ENCODE data around the gene RAN.
A peak's percentile ranks its signal among the peaks of the same experiment; 100 is the strongest.

Gene RAN

DNA sequence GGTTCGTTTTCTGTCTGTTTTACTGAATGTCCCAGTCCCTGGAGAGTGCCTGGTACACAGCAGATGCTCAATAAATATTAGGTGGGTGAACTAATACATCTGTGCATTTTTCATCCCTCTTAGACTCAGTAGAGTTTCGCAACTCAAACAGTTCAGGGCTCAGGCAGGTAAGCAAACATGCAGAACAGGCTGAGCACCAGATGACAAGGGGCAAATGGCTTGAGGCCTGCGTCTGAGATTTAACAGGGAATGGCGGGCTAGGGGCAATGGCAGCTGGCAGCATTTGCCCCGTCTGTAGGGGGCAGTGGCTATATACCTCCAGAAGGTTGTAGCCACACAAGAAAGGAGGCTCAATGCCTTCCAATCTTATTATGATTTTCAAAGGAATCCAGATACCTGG, 8.6 kb upstream of the RAN start:
- H3K4me3 ChIP-seq (ENCODE audit: insufficient read length, low read depth) = no peak overlapping the region
- no peak overlapping the region for H3K9ac ChIP-seq (ENCODE audit: insufficient read length, low read depth)
- no peak for TF ChIP-seq ZNF274 (IDR thresholded peaks at IDR 0.05; ENCODE audit: low read depth, low read length)
- TF ChIP-seq YY1 (IDR thresholded peaks at IDR 0.05; ENCODE audit: insufficient read depth, insufficient read length) = no peak
- TF ChIP-seq SUZ12 (IDR thresholded peaks at IDR 0.05; ENCODE audit: extremely low read depth, insufficient read depth, insufficient read length) = no peak
- no peaks in the 10 kb centered on the region for H3K4me1 ChIP-seq (ENCODE audit: insufficient read depth, insufficient read length)
- no peak for DNase-seq (ENCODE audit: low read depth, low spot score)
- no peaks in the 10 kb centered on the region for H3K9me3 ChIP-seq (ENCODE audit: insufficient read depth, low read length)
- no peaks in the 10 kb centered on the region for H3K27me3 ChIP-seq (ENCODE audit: insufficient read depth, insufficient read length)
- H3K36me3 ChIP-seq (ENCODE audit: insufficient read depth, insufficient read length, low read length) = no peaks in the 10 kb centered on the region

DNA sequence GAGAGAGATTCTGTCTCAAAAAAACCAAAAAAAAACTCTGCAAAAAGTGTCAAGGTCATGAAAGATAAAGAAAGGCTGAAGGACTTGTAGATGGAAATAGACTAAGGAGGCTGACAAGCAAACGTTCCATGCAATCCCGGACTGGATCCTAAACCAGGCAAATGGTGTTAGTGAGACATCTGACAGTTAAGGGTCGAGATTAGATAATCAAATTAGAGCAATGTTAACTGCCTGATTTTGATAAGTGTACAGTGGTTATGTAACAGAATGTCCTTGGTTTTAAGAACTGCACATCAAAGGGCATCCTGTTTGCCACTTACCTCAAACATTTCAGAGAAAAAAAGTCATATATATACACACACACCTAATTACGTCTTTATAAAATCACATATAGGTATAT, 3.5 kb upstream of the RAN start:
- Histone ChIP-seq H3K9me3 (ENCODE audit: insufficient read depth, low read length) (no peaks in the 10 kb centered on the region), H3K4me3 (ENCODE audit: insufficient read length, low read depth) (no peak overlapping the region), H3K27me3 (ENCODE audit: insufficient read depth, insufficient read length) (no peaks in the 10 kb centered on the region), H3K36me3 (ENCODE audit: insufficient read depth, insufficient read length, low read length) (peaks cover 11% of the 10 kb centered on the region), H3K4me1 (ENCODE audit: insufficient read depth, insufficient read length) (no peaks in the 10 kb centered on the region), H3K9ac (ENCODE audit: insufficient read length, low read depth) (no peak overlapping the region)
- no peak for DNase-seq (ENCODE audit: low read depth, low spot score)
- no peak for TF ChIP-seq YY1 (IDR thresholded peaks at IDR 0.05; ENCODE audit: insufficient read depth, insufficient read length)
- TF ChIP-seq ZNF274 (IDR thresholded peaks at IDR 0.05; ENCODE audit: low read depth, low read length) = no peak
- no peak for TF ChIP-seq SUZ12 (IDR thresholded peaks at IDR 0.05; ENCODE audit: extremely low read depth, insufficient read depth, insufficient read length)

DNA sequence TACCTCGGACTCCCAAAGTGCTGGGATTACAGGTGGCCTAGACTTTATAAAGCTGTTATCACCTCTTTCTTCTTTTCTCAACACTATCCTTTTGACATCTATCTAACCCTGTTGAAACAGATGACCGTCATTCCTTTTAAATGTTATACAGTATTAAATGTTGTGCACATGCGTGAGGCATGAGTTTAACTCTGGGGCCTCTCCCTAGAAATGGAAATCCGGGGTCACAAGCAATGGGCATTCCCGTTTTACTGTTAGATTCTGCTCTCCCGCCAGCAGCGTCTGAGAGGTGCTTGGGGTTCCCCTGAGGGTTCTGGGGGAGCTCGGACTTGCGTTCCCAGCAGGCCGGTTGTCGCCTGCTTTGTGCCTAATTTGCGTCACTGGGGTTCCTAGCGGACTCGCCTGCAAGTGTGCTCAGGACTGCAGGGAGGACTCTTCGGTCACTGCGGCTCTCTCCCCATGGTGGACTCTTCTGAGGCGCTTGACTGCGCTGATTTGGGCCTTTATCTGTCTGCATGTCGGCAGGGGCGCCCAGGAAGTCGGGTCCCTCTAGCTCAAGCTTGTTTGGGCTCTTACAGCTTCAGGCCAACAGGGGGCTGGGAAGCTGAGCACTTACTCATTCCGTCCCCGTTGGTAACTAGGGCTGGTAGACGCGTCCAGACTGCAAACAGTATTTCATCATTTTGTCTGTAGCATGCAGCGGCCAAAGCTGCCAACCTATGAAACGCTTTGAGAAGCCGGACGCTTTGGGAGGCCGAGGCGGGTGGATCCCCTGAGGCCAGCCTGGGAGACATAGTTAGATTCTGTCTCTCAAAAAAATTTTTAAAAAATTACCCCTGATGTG, 1.2 kb upstream of the RAN start:
- no peaks in the 10 kb centered on the region for H3K27me3 ChIP-seq (ENCODE audit: insufficient read depth, insufficient read length)
- no peaks in the 10 kb centered on the region for H3K9me3 ChIP-seq (ENCODE audit: insufficient read depth, low read length)
- H3K9ac ChIP-seq (ENCODE audit: insufficient read length, low read depth) = peak overlapping the region; percentile 93
- no peak for TF ChIP-seq SUZ12 (IDR thresholded peaks at IDR 0.05; ENCODE audit: extremely low read depth, insufficient read depth, insufficient read length)
- TF ChIP-seq ZNF274 (IDR thresholded peaks at IDR 0.05; ENCODE audit: low read depth, low read length) = no peak
- TF ChIP-seq YY1 (IDR thresholded peaks at IDR 0.05; ENCODE audit: insufficient read depth, insufficient read length) = no peak
- no peaks in the 10 kb centered on the region for H3K4me1 ChIP-seq (ENCODE audit: insufficient read depth, insufficient read length)
- peak overlapping the region; percentile 73 for H3K4me3 ChIP-seq (ENCODE audit: insufficient read length, low read depth)
- peaks cover 33% of the 10 kb centered on the region for H3K36me3 ChIP-seq (ENCODE audit: insufficient read depth, insufficient read length, low read length)
- DNase-seq (ENCODE audit: low read depth, low spot score) = peak; percentile 71

DNA sequence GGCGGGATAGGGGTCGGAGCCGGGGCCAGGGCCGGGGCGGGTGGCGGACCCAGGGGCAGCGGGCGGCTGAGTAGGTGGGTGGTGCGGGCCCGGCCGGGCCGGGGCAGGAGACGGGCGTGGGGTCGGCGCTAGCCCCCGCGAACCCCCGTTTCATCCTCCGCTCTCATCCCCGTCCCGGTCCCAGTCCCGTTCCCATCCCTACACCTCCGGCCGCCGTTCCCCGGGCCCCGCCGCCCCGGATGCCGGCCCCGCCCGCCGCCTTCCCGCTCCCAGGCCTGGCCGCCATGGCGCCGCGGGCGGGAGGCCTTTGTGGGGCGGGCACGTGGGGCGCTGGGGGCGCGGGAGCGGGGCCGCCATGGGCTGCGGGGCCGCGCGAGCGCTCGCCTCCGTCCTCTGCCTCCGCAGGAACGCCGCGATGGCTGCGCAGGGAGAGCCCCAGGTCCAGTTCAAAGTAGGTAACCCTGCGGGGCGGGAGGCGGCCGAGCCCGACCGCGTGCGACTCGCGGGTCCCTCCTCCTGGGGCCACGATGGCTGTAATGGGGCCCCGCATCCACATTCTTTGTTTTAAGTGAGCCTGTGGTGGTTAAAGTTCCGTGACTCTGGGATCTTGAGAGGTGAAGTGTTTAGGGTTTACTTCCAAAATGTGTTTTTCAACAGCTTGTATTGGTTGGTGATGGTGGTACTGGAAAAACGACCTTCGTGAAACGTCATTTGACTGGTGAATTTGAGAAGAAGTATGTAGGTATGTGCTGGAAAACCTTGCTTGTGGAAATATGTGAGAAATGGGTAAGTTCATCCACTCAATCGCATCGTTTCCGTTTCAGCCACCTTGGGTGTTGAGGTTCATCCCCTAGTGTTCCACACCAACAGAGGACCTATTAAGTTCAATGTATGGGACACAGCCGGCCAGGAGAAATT, 572 bp downstream of the RAN start:
- no peak for TF ChIP-seq YY1 (IDR thresholded peaks at IDR 0.05; ENCODE audit: insufficient read depth, insufficient read length)
- TF ChIP-seq ZNF274 (IDR thresholded peaks at IDR 0.05; ENCODE audit: low read depth, low read length) = no peak
- TF ChIP-seq SUZ12 (IDR thresholded peaks at IDR 0.05; ENCODE audit: extremely low read depth, insufficient read depth, insufficient read length) = no peak
- peak overlapping the region; percentile 92 for H3K4me3 ChIP-seq (ENCODE audit: insufficient read length, low read depth)
- H3K4me1 ChIP-seq (ENCODE audit: insufficient read depth, insufficient read length) = no peaks in the 10 kb centered on the region
- no peak for DNase-seq (ENCODE audit: low read depth, low spot score)
- H3K9me3 ChIP-seq (ENCODE audit: insufficient read depth, low read length) = no peaks in the 10 kb centered on the region
- H3K9ac ChIP-seq (ENCODE audit: insufficient read length, low read depth) = peak overlapping the region; percentile 97
- H3K27me3 ChIP-seq (ENCODE audit: insufficient read depth, insufficient read length) = no peaks in the 10 kb centered on the region
- H3K36me3 ChIP-seq (ENCODE audit: insufficient read depth, insufficient read length, low read length) = peaks cover 50% of the 10 kb centered on the region

- Histone ChIP-seq H3K36me3 (ENCODE audit: insufficient read depth, insufficient read length, low read length) (peaks cover 51% of the 10 kb centered on the region), H3K27me3 (ENCODE audit: insufficient read depth, insufficient read length) (no peaks in the 10 kb centered on the region), H3K9ac (ENCODE audit: insufficient read length, low read depth) (peak overlapping the region; percentile 97), H3K9me3 (ENCODE audit: insufficient read depth, low read length) (no peaks in the 10 kb centered on the region), H3K4me3 (ENCODE audit: insufficient read length, low read depth) (peak overlapping the region; percentile 92), H3K4me1 (ENCODE audit: insufficient read depth, insufficient read length) (no peaks in the 10 kb centered on the region)
- DNase-seq (ENCODE audit: low read depth, low spot score) = no peak
- TF ChIP-seq ZNF274 (IDR thresholded peaks at IDR 0.05; ENCODE audit: low read depth, low read length) = no peak
- TF ChIP-seq SUZ12 (IDR thresholded peaks at IDR 0.05; ENCODE audit: extremely low read depth, insufficient read depth, insufficient read length) = no peak
- TF ChIP-seq YY1 (IDR thresholded peaks at IDR 0.05; ENCODE audit: insufficient read depth, insufficient read length) = no peak
Observed at GRCh38 chr12:130873106-130873795, 1.4 kb downstream of the RAN start.

DNA sequence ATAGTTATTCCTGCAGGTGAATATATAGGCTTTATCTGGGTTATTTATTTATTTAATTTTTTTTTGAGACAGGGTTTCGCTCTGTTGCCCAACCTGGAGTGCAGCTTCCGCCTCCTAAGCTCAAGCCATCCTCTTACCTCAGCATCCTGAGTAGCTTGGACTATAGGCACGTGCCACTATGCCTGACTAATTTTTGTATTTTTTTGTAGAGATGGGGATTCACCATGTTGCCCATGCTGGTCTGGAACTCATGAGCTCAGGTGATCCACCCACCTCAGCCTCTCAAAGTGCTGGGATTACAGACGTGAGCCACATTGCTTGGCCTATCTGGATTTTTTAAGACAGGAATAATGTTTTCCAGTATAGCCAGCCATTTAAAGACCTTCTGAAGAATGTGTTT, 2.0 kb downstream of the RAN start:
- DNase-seq (ENCODE audit: low read depth, low spot score) = no peak
- Histone ChIP-seq H3K4me1 (ENCODE audit: insufficient read depth, insufficient read length) (no peaks in the 10 kb centered on the region), H3K36me3 (ENCODE audit: insufficient read depth, insufficient read length, low read length) (peaks cover 51% of the 10 kb centered on the region), H3K4me3 (ENCODE audit: insufficient read length, low read depth) (peak overlapping the region; percentile 92), H3K27me3 (ENCODE audit: insufficient read depth, insufficient read length) (no peaks in the 10 kb centered on the region), H3K9ac (ENCODE audit: insufficient read length, low read depth) (peak overlapping the region; percentile 97), H3K9me3 (ENCODE audit: insufficient read depth, low read length) (no peaks in the 10 kb centered on the region)
- TF ChIP-seq ZNF274 (IDR thresholded peaks at IDR 0.05; ENCODE audit: low read depth, low read length) = no peak
- TF ChIP-seq SUZ12 (IDR thresholded peaks at IDR 0.05; ENCODE audit: extremely low read depth, insufficient read depth, insufficient read length) = no peak
- no peak for TF ChIP-seq YY1 (IDR thresholded peaks at IDR 0.05; ENCODE audit: insufficient read depth, insufficient read length)
